ENCODE data around the gene TGFBR1.

TGFBR1 gene

DNA sequence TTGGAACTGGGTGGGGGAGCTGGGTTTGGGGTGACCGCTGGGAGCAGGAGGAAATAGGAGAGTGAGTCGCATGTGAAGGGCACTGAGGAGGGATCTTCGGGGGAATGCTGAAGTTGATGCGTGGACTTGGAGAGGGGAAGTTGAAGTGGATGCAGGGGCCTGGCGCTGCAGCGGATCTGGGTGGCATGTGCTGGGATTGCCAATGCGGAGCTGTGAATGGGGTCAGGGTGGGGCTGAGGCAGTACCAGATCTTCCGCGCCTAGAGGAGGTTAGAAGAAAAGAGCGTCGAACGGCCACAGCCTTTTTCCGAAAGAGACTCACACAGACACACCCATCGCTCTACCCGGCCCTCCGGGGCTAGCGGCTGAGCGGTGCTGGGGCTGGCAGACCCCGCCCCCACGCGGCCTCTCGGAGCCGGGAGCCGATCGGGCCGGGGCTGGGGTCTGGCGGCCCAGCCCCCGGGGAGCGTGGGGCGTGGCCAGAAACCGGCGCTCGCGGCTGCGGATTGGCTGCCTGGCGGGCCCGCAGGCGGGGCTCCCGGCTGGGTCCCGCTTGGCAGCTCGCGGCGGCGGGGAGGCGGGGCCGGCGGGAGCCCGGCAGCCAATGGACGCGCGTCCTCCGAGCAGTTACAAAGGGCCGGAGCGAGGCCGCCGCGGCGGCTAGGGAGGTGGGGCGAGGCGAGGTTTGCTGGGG lies at the start of gene TGFBR1:
Gene TGFBR1 (plus strand): TSS at position 655 of the 693 bp plus-strand sequence. CDS start 93 bp downstream, outside the sequence.
- peak; percentile 89 for DNase-seq (ENCODE audit: low read depth)

GRCh38 chr9:99055384-99055783 lies 49.5 kb upstream of the TGFBR1 start:
- no peak for DNase-seq (ENCODE audit: low read depth)

- DNase-seq (ENCODE audit: low read depth), result no peak
Observed at GRCh38 chr9:99056186-99056585, 48.7 kb upstream of the TGFBR1 start.

DNA sequence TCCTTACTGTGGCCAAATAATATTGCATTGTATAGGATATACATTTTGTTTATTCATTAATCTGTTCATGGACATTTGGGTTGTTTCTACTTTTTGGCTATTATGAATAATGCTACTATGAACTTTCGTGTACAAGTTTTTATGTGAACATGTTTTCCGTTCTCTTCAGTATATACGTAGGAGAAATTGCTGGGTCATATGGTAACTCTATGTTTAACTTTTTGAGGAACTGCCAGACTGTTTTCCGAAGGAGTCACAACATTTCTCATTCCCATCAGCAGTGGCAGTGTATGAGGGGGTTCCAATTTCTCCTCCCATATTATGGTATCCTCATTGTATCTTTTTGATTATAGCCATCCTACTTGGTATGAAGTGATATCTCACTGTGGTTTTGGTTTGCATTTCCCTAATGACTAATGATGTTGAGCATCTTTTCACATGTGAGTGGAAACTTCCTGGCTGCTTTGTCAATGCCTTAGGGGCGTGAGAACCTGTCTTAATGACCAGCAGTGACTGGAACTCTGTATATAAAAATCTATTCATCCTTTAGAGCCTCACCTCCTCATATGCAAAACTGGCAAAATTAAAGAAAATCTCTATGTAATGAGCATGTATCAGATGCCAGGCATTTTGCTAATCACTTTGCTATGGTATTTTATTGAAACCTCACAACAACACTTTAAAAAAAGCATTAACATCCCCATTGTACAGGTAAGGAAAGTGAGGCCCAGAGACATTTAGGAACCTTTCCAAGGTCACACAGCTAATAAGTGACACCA lies 47.8 kb upstream of the TGFBR1 start:
- no peak for DNase-seq (ENCODE audit: low read depth)

- peak; percentile 56 for DNase-seq (ENCODE audit: low read depth)
Observed at GRCh38 chr9:99057665-99058625, 47.0 kb upstream of the TGFBR1 start.

DNA sequence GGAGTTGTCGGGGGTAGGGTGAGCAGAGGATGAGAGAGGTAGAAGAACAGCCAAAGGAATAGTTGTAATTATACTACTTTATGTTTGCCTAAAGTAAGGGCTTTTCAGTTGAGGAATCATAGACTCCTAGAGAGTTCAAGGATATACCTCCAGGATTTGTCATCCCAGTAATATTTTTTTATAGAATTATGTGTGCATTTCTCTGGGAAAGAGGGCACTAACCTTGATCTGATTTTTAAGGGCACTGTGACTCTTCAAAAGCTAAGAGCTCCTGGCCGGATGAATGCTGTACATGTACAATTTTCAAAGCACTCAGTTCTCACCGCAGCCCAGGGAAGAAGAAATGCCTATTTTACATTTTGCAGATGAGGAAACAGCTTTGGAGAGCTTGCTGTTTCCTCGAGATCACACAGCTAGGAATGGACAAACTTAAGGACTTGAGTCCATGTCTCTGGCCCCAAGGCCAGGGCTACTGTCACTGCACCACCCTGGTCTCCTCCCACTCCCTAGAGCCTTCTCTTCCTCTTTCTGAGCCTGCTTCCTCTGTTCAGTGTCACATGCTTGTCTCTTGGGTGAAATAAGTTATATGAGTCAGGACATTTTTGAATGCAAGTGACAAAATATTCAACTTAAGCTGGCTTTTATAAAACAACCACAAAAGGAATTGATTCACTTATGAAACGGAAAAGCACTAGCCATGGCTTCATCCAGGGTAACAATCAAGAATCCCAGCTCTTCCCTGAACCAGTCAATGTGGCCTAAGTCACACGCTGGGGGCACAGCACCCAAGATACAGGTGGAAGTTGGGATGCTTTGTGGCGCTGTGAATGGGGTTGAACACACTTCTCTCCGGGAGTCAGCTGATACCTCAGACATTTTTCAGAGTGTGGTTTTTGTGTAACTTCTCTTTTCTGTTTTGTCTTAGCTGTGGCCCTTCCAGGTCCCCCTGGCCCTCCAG lies 45.7 kb upstream of the TGFBR1 start:
- DNase-seq (ENCODE audit: low read depth), result no peak

DNA sequence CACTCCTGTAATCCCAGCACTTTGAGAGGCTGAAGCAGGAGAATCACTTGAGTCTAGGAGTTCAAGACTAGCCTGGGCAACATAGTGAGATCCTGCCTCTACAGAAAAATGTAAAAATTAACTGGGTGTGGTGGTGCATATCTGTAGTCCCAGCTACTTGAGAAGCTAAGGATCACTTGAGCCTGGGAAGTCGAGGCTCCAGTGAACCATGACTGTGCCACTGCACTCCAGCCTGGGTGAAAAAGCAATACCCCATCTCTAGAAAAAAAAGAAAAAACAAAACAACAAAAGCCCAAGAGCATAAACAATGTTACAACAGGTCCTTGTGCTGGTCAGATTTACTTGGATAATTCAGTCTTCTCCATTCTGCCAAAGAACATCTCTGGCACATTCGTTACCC lies 44.3 kb upstream of the TGFBR1 start:
- DNase-seq (ENCODE audit: low read depth), result no peak

DNA sequence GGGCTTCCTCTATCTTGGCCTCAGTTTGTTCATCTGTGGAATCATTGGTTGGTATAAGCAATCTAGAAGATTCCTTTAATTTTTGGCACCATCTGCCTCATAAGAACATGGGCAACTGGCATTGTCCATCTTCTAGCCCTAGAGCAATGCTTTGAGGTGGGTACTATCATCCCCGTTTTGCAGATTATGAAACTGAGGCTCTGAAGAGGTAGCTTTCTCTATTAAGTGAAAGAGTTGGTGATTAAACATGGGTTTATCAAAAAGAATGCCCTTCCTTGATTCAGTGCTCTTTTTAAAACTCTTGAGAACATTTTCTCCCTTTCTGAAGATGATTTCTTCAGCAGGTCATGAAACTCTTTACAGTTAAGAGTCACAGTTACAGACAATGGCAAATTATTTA lies 42.4 kb upstream of the TGFBR1 start:
- DNase-seq (ENCODE audit: low read depth), result no peak

DNA sequence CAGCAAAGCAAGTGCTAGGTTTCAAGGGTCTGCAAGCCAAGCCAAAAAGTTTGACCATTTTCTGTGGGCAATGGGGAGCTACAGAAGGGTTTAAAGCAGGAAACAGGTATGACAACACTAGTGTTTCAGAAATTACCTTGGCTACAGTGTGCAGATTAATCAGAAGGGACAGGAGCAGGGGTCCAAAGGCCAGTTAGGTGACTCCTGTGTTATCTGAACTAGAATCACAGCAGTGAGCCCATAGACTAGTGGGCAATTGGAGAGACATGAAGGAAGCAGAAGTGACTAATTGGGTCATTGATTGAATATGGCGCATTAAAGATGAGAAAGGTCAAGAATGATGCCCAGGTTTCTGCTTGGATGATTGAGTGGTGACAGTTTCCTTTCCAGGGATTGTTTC lies 41.4 kb upstream of the TGFBR1 start:
- no peak for DNase-seq (ENCODE audit: low read depth)

GRCh38 chr9:99066571-99066970 lies 38.3 kb upstream of the TGFBR1 start:
- DNase-seq (ENCODE audit: low read depth), result no peak

DNA sequence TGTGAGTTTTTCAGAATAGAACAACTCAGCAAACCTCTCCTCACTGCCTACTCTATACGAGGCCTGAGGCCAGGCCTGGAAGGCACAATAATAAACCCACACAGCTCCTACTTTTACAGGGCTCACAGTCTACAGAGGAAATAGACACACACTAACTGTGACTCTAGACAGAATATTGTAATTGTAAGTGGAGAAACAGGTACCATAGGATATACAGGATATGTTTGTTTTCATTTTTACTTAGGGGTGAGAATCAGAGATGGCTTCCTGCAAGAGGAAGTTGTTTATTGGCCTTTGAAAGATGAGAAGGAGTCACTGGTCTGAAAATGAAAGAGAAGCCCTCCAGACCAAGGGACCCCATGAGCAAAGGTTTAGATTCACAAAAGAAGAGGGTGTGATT lies 35.8 kb upstream of the TGFBR1 start:
- DNase-seq (ENCODE audit: low read depth), result no peak

DNA sequence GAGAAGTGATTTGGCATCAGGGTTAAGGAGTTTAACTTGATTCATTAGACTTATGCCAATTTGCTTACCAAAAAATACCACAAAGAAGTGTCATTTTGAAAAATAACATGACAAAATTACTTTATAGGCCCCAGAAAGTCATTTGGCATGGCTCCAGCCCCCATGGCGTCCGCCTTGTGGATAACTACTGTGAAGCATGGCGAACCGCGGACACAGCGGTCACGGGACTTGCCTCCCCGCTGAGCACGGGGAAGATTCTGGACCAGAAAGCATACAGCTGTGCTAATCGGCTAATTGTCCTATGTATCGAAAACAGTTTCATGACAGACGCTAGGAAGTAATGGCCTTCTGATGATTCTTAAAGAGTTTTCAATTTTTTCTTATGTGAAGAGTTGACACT lies 35.4 kb upstream of the TGFBR1 start:
- DNase-seq (ENCODE audit: low read depth), result no peak

DNA sequence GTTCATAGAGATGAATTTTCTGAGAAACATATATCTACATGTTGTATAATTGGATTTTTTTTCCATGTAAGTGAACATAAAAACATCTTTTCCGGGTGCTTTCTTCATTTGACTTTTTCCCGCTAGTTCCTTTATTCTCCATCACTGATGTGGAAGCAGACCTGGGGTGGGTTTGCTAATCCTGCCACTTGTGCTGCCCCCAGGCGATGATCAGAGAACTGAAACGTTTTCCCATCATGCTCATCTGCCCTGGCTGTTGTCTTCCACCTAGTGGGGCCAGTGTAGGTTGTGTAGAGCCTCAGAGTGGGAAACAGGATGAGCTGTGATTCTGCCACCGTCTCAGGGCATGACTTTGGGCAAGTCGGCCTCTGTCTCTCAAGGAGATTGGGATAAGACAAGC lies 34.2 kb upstream of the TGFBR1 start:
- no peak for DNase-seq (ENCODE audit: low read depth)

DNA sequence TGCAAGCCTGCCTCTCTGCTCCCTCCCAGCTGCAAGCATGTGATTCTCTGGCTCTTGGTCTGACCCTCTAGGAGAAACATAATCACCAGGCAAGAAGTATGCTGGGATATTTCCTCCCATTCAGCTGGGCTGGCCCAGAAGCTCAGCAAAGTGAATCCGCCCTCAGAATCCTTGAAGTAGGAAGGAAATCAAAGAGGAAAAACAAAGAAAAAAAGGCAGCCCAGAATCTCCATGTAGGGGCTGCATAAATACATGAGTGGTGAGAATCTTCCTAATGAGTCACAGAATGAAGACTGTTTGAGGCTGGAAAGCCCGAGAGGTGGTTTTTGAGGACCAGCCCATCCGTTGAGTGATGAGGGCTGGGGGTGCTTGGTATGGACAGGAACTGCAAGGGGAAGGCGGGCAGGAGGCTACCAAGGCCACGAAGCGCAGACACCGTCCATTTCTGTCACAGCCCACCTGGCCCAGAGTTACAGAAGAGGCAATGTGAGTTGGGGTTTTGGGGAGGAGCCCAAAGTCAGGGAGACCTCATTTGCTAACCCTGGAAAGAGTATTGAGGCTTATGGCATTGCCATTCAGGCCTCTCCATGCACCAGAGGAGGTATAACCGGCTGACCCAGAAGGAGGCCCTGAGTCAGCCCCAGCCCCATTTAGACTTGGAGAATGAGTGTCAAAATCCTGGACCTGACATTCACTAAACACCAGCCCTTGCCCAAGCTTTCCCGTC lies 33.4 kb upstream of the TGFBR1 start:
- DNase-seq (ENCODE audit: low read depth), result no peak

DNA sequence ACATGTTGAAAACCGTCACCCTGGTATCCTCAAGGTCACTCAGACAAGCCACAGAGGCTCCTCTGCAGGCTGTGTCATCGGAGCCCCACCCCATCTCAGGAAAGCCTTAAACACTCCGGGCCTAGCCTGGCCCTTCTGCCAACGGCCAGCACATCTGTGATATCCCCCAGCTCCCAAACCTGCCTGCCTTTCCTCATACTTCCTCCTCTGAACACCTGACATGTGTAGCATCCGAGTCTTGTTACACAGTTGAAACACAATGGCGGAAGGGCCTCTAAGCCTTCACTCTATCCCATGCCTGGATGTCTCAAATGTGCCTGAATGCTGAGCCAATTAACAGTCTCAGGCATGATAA lies 32.9 kb upstream of the TGFBR1 start:
- DNase-seq (ENCODE audit: low read depth), result no peak

DNA sequence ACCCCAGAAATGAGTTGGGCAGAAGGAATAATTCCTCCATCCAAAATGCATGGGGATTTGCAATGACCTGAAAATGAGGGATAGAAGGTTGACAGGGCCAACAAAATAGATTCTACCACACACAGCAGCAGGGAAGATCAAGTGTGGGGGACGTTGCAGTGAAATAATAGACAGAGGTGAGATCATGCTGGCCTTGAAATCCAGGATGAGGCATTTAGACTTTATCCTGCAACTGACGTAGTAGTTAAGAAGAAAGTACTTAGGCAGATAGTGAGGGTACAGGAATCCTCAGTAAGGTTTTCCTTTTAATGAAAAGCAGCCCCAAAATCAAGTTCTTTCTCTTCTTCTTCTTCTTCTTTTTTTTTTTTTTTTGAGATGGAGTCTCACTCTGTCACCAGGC lies 31.6 kb upstream of the TGFBR1 start:
- DNase-seq (ENCODE audit: low read depth), result no peak

DNA sequence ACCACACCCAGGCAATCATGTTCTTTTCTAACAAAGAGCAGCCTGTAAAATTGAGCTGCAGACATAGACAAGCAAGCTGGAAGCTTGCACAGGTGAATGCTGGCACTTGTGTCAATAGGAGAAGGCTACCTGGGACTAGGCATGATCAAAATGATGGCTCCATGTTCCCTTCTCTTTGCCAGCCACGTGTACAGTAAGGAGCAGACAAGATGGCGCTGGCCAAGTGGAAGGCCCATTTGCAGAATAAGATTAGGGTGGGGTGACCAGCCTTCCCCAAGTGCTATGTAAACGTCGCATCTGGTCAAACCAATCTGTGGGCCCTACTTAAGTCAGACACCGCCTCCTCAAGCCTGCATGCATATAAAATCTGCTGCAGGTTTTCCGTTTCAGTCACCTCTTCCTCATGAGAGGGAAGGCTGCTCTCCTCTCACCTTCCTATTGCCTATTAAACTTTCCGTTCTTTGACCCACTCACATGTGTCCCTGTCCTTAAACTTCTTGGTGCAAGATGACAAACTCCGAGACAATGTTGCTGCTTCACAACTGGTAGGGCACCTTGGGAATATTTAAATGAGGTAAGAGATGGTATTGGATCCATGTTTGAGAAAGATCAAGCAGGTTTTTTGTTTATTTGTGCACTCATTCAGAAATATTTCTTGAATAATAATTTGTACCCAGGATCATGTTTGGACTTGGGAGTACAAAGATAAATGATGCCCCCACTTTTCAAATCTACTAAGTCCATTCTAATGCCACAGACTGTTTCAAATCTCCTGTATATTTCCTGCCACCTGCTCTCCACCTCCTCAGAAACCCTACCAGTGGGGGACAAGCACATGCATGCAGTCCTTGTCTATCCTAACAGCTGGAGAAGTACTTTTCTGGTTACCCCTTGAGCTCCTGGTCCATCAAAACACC lies 30.7 kb upstream of the TGFBR1 start:
- no peak for DNase-seq (ENCODE audit: low read depth)

DNA sequence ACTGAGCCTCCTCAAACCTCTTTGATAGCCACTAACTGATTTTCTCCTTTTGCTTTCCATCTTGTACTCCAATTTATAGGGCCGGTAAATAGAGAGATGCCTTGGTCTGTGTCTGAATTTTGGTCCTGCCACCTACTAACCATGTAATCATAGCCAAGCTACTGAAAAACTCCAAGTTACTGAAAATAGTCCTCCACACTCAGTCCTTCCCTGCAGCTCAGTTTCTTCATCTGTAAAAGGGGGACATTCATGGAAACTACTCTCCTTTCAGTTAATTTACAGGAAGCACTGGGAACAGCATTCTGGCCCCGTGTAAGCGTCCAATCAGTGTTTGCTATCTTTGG lies 30.0 kb upstream of the TGFBR1 start:
- DNase-seq (ENCODE audit: low read depth), result no peak

DNA sequence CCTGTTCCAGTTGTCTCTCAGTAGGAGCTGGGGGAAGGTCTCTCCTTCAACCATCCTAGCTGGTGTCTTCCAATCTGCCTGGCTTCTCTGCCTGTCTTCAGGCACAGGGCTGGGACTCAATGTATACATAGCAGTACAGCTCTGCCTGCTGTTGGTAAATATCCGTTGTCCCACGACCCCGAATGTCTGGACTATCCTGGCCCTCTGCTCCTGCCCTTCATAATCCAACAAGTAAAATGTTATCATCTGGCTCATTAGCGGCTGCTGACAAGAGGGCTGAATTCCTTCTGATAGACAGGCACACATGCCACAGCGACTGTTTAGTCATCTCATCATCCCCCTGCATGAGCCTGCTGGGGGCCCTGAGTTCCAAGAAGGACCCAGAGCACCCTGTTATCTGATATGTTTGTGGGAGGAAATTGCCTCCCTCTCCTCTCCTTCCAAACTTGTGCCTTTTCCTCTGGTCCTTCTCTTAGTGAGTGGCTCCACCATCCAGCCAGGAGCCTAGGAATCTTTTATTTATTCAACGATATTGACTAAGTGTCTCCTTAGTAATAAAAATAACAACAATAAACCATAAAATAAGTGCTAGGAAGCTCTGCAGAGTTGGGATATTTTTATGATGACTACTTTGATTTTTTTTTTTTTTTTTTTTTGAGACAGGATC lies 29.5 kb upstream of the TGFBR1 start:
- no peak for DNase-seq (ENCODE audit: low read depth)

Data from stimulated activated CD8-positive, alpha-beta memory T cell treated with anti-CD3 and anti-CD28 coated beads, Interleukin-4, amount 100 ng/mL, for 24 hours (primary cell).